HEK293 (cell line): ENCODE data around the gene LRP1.

ENCODE experiments used
- AEBP2 ChIP-seq: fragments of 450-650 bp; formaldehyde crosslinking; IDR thresholded peaks from 2 replicates; pipeline ENCODE4 v1.5.1; 2016; ENCODE audit warnings: missing biosample characterization, missing genetic modification characterization, borderline replicate concordance
- GLIS2 ChIP-seq: fragments of 450-650 bp; formaldehyde crosslinking; IDR thresholded peaks from 2 replicates; pipeline ENCODE4 v1.5.1; 2016; ENCODE audit warnings: missing biosample characterization, missing genetic modification characterization
- HOXA7 ChIP-seq: sonication (generic); formaldehyde crosslinking; IDR thresholded peaks from 2 replicates; pipeline ENCODE4 v1.8.1; 2022; ENCODE audit warnings: missing genetic modification reagents, borderline replicate concordance
- HOXD13 ChIP-seq: sonication (generic); formaldehyde crosslinking; IDR thresholded peaks from 2 replicates; pipeline ENCODE4 v1.8.0; 2022; ENCODE audit warnings: missing genetic modification reagents, borderline replicate concordance
- IKZF3 ChIP-seq: fragments of 450-650 bp; IDR thresholded peaks from 2 replicates; pipeline ENCODE4 v1.5.0; 2018; ENCODE audit warnings: missing biosample characterization, mild to moderate bottlenecking, missing genetic modification characterization, moderate library complexity
- KLF7 ChIP-seq: fragments of 450-650 bp; formaldehyde crosslinking; IDR thresholded peaks from 2 replicates; pipeline ENCODE4 v1.5.1; 2016; ENCODE audit warnings: missing biosample characterization, missing genetic modification characterization, borderline replicate concordance
- MYNN ChIP-seq: fragments of 450-650 bp; formaldehyde crosslinking; IDR thresholded peaks from 2 replicates; pipeline ENCODE4 v1.5.1; 2016; ENCODE audit warnings: missing biosample characterization, missing genetic modification characterization, borderline replicate concordance
- PBX3 ChIP-seq: sonication (generic); formaldehyde crosslinking; IDR thresholded peaks from 2 replicates; pipeline ENCODE4 v1.8.1; 2022; ENCODE audit warnings: mild to moderate bottlenecking, moderate library complexity, missing genetic modification reagents
- SCRT1 ChIP-seq: fragments of 450-650 bp; formaldehyde crosslinking; IDR thresholded peaks from 2 replicates; pipeline ENCODE4 v1.5.1; 2016; ENCODE audit warnings: missing biosample characterization, missing genetic modification characterization, borderline replicate concordance
- SP2 ChIP-seq: fragments of 450-650 bp; formaldehyde crosslinking; IDR thresholded peaks from 2 replicates; pipeline ENCODE4 v1.5.1; 2016; ENCODE audit warnings: missing biosample characterization, missing genetic modification characterization
- YY1 ChIP-seq: fragments of 450-650 bp; formaldehyde crosslinking; IDR thresholded peaks from 2 replicates; pipeline ENCODE4 v1.5.1; 2018; ENCODE audit warnings: missing biosample characterization, missing genetic modification characterization
- ZBTB10 ChIP-seq: fragments of 450-650 bp; formaldehyde crosslinking; IDR thresholded peaks from 2 replicates; pipeline ENCODE4 v1.5.1; 2016; ENCODE audit warnings: missing biosample characterization, missing genetic modification characterization
- ZBTB26 ChIP-seq: fragments of 450-650 bp; formaldehyde crosslinking; optimal IDR thresholded peaks from 2 replicates; pipeline ENCODE3; 2016; ENCODE audit warnings: missing biosample characterization, mild to moderate bottlenecking, missing genetic modification characterization
- ZBTB48 ChIP-seq: fragments of 450-650 bp; formaldehyde crosslinking; IDR thresholded peaks from 2 replicates; pipeline ENCODE4 v1.5.1; 2016; ENCODE audit warnings: missing biosample characterization, missing genetic modification characterization
- ZNF10 ChIP-seq: fragments of 450-650 bp; formaldehyde crosslinking; IDR thresholded peaks from 2 replicates; pipeline ENCODE4 v1.5.1; 2017; ENCODE audit warnings: missing biosample characterization, missing genetic modification characterization
- ZNF112 ChIP-seq: fragments of 450-650 bp; formaldehyde crosslinking; IDR thresholded peaks from 2 replicates; pipeline ENCODE4 v1.5.0; 2017; ENCODE audit warnings: missing biosample characterization, missing genetic modification characterization
- ZNF174 ChIP-seq: fragments of 450-650 bp; formaldehyde crosslinking; IDR thresholded peaks from 2 replicates; pipeline ENCODE4 v1.5.0; 2017; ENCODE audit warnings: missing biosample characterization, mild to moderate bottlenecking, missing genetic modification characterization
- ZNF202 ChIP-seq: fragments of 450-650 bp; formaldehyde crosslinking; IDR thresholded peaks from 2 replicates; pipeline ENCODE4 v1.5.1; 2016; ENCODE audit warnings: missing biosample characterization, missing genetic modification characterization, borderline replicate concordance
- ZNF23 ChIP-seq: fragments of 450-650 bp; formaldehyde crosslinking; IDR thresholded peaks from 2 replicates; pipeline ENCODE4 v1.5.1; 2016; ENCODE audit warnings: missing biosample characterization, missing genetic modification characterization, borderline replicate concordance
- ZNF292 ChIP-seq: fragments of 450-650 bp; formaldehyde crosslinking; IDR thresholded peaks from 2 replicates; pipeline ENCODE4 v1.5.1; 2016; ENCODE audit warnings: low read depth, missing biosample characterization, missing genetic modification characterization, borderline replicate concordance
- ZNF350 ChIP-seq: fragments of 450-650 bp; formaldehyde crosslinking; IDR thresholded peaks from 2 replicates; pipeline ENCODE4 v1.5.0; 2017; ENCODE audit warnings: missing biosample characterization, mild to moderate bottlenecking, missing genetic modification characterization
- ZNF521 ChIP-seq: fragments of 450-650 bp; formaldehyde crosslinking; IDR thresholded peaks from 2 replicates; pipeline ENCODE4 v1.5.1; 2017; ENCODE audit warnings: missing biosample characterization, mild to moderate bottlenecking, missing genetic modification characterization
- ZNF549 ChIP-seq: fragments of 450-650 bp; IDR thresholded peaks from 2 replicates; pipeline ENCODE4 v1.5.1; 2018; ENCODE audit warnings: missing biosample characterization, missing genetic modification characterization, mild to moderate bottlenecking, inconsistent platforms, moderate library complexity
- ZNF621 ChIP-seq: fragments of 450-650 bp; formaldehyde crosslinking; IDR thresholded peaks from 2 replicates; pipeline ENCODE4 v1.5.1; 2017; ENCODE audit warnings: missing biosample characterization, missing genetic modification characterization
- ZSCAN18 ChIP-seq: fragments of 450-650 bp; formaldehyde crosslinking; IDR thresholded peaks from 2 replicates; pipeline ENCODE4 v1.5.1; 2016; ENCODE audit warnings: missing biosample characterization, missing genetic modification characterization
- TF ChIP-seq, protein P1 (sequence below): fragments of 450-650 bp; formaldehyde crosslinking; IDR thresholded peaks from 2 replicates; pipeline ENCODE4; 2016; ENCODE audit warnings: missing biosample characterization, missing genetic modification characterization
- TF ChIP-seq, protein P2 (sequence below): fragments of 450-650 bp; formaldehyde crosslinking; IDR thresholded peaks from 2 replicates; pipeline ENCODE4 v1.5.1; 2016; ENCODE audit warnings: missing biosample characterization, missing genetic modification characterization

Gene LRP1

GRCh38 chr12:57078519-57079404 lies 49.5 kb upstream of the LRP1 start, which contains the start of gene NEMP1 (continued):
- TF ChIP-seq AEBP2 (tag by site-specific recombination) (no peak), GLIS2 (tag by site-specific recombination) (peak; percentile 57; the same call in 1 of the 2 replicates), ZSCAN18 (tag by site-specific recombination) (no peak), YY1 (tag by site-specific recombination) (peak; percentile 77), PBX3 (no peak), HOXD13 (CRISPR knock-in tag) (no peak), IKZF3 (tag by site-specific recombination) (no peak), ZBTB10 (tag by site-specific recombination) (no peak; the same call in 1 of the 2 replicates), ZBTB26 (peak; percentile 19), ZNF174 (tag by site-specific recombination) (no peak), ZNF350 (tag by site-specific recombination) (no peak), HOXA7 (CRISPR knock-in tag) (no peak), ZBTB48 (tag by site-specific recombination) (no peak), KLF7 (tag by site-specific recombination) (peak; percentile 91), ZNF10 (tag by site-specific recombination) (no peak), ZNF292 (tag by site-specific recombination) (no peak), ZNF23 (tag by site-specific recombination) (no peak), ZNF521 (no peak), SP2 (tag by site-specific recombination) (peak; percentile 99), SCRT1 (tag by site-specific recombination) (no peak), MYNN (tag by site-specific recombination) (no peak), ZNF549 (tag by site-specific recombination) (no peak), ZNF112 (tag by site-specific recombination) (no peak), ZNF202 (no peak), ZNF621 (no peak)
- TF ChIP-seq, protein P1, sequence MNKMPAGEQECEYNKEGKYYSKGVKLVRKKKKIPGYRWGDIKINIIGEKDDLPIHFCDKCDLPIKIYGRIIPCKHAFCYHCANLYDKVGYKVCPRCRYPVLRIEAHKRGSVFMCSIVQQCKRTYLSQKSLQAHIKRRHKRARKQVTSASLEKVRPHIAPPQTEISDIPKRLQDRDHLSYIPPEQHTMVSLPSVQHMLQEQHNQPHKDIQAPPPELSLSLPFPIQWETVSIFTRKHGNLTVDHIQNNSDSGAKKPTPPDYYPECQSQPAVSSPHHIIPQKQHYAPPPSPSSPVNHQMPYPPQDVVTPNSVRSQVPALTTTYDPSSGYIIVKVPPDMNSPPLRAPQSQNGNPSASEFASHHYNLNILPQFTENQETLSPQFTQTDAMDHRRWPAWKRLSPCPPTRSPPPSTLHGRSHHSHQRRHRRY (tag by site-specific recombination) = no peak
- TF ChIP-seq, protein P2, sequence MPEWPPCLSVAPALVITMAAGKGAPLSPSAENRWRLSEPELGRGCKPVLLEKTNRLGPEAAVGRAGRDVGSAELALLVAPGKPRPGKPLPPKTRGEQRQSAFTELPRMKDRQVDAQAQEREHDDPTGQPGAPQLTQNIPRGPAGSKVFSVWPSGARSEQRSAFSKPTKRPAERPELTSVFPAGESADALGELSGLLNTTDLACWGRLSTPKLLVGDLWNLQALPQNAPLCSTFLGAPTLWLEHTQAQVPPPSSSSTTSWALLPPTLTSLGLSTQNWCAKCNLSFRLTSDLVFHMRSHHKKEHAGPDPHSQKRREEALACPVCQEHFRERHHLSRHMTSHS (tag by site-specific recombination) = no peak
